ENCODE measurements around the gene TEF.
"Not testable (repeated sequence)": the region's sequence is repeated elsewhere in the genome, so short reads cannot be mapped to it uniquely, and the experiment has no call there.

TEF gene

GRCh38 chr22:41382610-41383009 lies 868 bp downstream of the TEF start:
- Histone ChIP-seq H3K36me3 (ENCODE audit: control insufficient read depth, insufficient read depth, low read length) (peaks cover 4% of the 10 kb centered on the region), H3K27ac (ENCODE audit: low read depth, low read length, severe bottlenecking) (no peak overlapping the region), H3K4me3 (ENCODE audit: extremely low read depth, insufficient read depth, low read length, poor library complexity, severe bottlenecking) (peak overlapping the region; percentile 62), H3K4me1 (ENCODE audit: control insufficient read depth, insufficient read depth, low read length, poor library complexity, severe bottlenecking) (peaks cover 11% of the 10 kb centered on the region), H3K9me3 (ENCODE audit: control insufficient read depth, low read length) (no peaks in the 10 kb centered on the region)
- WGBS, 2 experiments (ENCODE audit: insufficient coverage in 2 of 2), result 39 to 56% methylated on average over 10 to 14 of the region's 19 CpGs

GRCh38 chr22:41383085-41383484 lies 1.3 kb downstream of the TEF start:
- H3K36me3 ChIP-seq (ENCODE audit: control insufficient read depth, insufficient read depth, low read length), result peaks cover 7% of the 10 kb centered on the region
- 88 to 97% methylated on average over 1 to 5 of the region's 5 CpGs for WGBS, 2 experiments (ENCODE audit: insufficient coverage in 2 of 2)
- no peak overlapping the region for H3K4me3 ChIP-seq (ENCODE audit: extremely low read depth, insufficient read depth, low read length, poor library complexity, severe bottlenecking)

GRCh38 chr22:41384128-41384527 lies 2.4 kb downstream of the TEF start:
- Histone ChIP-seq H3K27ac (ENCODE audit: low read depth, low read length, severe bottlenecking) (no peak overlapping the region), H3K9me3 (ENCODE audit: control insufficient read depth, low read length) (no peaks in the 10 kb centered on the region), H3K4me3 (ENCODE audit: extremely low read depth, insufficient read depth, low read length, poor library complexity, severe bottlenecking) (no peak overlapping the region), H3K4me1 (ENCODE audit: control insufficient read depth, insufficient read depth, low read length, poor library complexity, severe bottlenecking) (peaks cover 11% of the 10 kb centered on the region), H3K36me3 (ENCODE audit: control insufficient read depth, insufficient read depth, low read length) (peaks cover 13% of the 10 kb centered on the region)

More at GRCh38 chr22:41383085-41383484, 1.3 kb downstream of the TEF start:
- no peaks in the 10 kb centered on the region for H3K9me3 ChIP-seq (ENCODE audit: control insufficient read depth, low read length)
- H3K27ac ChIP-seq (ENCODE audit: low read depth, low read length, severe bottlenecking), result no peak overlapping the region
- H3K4me1 ChIP-seq (ENCODE audit: control insufficient read depth, insufficient read depth, low read length, poor library complexity, severe bottlenecking), result peaks cover 11% of the 10 kb centered on the region

DNA sequence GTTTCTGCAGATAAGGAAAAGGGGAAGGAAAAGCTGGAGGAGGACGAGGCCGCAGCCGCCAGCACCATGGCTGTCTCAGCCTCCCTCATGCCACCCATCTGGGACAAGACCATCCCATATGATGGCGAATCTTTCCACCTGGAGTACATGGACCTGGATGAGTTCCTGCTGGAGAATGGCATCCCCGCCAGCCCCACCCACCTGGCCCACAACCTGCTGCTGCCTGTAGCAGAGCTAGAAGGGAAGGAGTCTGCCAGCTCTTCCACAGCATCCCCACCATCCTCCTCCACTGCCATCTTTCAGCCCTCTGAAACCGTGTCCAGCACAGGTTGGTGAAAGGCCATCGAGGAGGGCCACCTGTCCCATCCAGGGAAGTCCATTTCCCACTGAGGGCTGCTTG lies 5.6 kb downstream of the TEF start:
- Histone ChIP-seq H3K9me3 (ENCODE audit: control insufficient read depth, low read length) (no peaks in the 10 kb centered on the region), H3K4me3 (ENCODE audit: extremely low read depth, insufficient read depth, low read length, poor library complexity, severe bottlenecking) (no peak overlapping the region), H3K36me3 (ENCODE audit: control insufficient read depth, insufficient read depth, low read length) (peaks cover 20% of the 10 kb centered on the region), H3K27ac (ENCODE audit: low read depth, low read length, severe bottlenecking) (no peak overlapping the region), H3K4me1 (ENCODE audit: control insufficient read depth, insufficient read depth, low read length, poor library complexity, severe bottlenecking) (peaks cover 6% of the 10 kb centered on the region)
- 93 to 97% methylated on average over 2 to 5 of the region's 7 CpGs for WGBS, 2 experiments (ENCODE audit: insufficient coverage in 2 of 2)

DNA sequence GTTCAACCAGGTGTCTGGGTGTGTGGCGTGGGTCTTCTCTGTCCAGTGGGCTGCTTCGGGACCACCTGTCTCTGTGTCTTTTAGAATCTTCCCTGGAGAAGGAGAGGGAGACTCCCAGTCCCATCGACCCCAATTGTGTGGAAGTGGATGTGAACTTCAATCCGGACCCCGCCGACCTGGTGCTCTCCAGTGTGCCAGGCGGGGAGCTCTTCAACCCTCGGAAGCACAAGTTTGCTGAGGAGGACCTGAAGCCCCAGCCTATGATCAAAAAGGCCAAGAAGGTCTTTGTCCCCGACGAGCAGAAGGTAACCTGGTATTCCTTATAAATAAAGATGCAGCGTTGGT lies 12.2 kb downstream of the TEF start:
- no peaks in the 10 kb centered on the region for H3K9me3 ChIP-seq (ENCODE audit: control insufficient read depth, low read length)
- 90 to 91% methylated on average over 9 to 10 of the region's 11 CpGs for WGBS, 2 experiments (ENCODE audit: insufficient coverage in 2 of 2)
- no peak overlapping the region for H3K27ac ChIP-seq (ENCODE audit: low read depth, low read length, severe bottlenecking)
- H3K36me3 ChIP-seq (ENCODE audit: control insufficient read depth, insufficient read depth, low read length), result peaks cover 29% of the 10 kb centered on the region
- no peak overlapping the region for H3K4me3 ChIP-seq (ENCODE audit: extremely low read depth, insufficient read depth, low read length, poor library complexity, severe bottlenecking)
- no peaks in the 10 kb centered on the region for H3K4me1 ChIP-seq (ENCODE audit: control insufficient read depth, insufficient read depth, low read length, poor library complexity, severe bottlenecking)

DNA sequence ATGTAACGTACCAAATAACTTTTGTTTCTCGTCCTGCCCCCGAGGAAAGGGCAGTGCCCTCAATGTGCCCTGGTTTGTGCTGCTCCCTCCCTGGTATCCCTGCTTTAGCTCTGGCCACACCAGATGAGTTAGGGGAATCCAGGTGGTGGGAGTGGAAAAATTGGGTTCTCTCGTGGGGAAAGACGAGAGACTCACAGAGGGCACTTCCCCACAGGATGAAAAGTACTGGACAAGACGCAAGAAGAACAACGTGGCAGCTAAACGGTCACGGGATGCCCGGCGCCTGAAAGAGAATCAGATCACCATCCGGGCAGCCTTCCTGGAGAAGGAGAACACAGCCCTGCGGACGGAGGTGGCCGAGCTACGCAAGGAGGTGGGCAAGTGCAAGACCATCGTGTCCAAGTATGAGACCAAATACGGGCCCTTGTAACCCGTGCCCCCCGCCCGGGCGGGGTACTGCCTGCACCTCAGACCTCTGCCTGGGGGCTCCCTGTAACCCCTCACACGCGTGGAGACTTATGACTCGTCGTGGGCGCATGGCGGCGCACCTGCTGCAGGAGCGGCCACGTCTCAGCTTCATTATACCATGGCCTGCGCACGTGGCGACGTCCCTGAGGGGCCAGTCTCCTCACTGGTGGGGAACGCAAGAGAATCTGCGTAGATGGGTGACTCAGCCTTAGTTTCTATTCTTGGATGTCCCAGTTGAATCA lies 13.9 kb downstream of the TEF start:
- Histone ChIP-seq H3K4me3 (ENCODE audit: extremely low read depth, insufficient read depth, low read length, poor library complexity, severe bottlenecking) (no peak overlapping the region), H3K9me3 (ENCODE audit: control insufficient read depth, low read length) (no peaks in the 10 kb centered on the region), H3K27ac (ENCODE audit: low read depth, low read length, severe bottlenecking) (no peak overlapping the region), H3K36me3 (ENCODE audit: control insufficient read depth, insufficient read depth, low read length) (peaks cover 24% of the 10 kb centered on the region), H3K4me1 (ENCODE audit: control insufficient read depth, insufficient read depth, low read length, poor library complexity, severe bottlenecking) (no peaks in the 10 kb centered on the region)
- WGBS, 2 experiments (ENCODE audit: insufficient coverage in 2 of 2), result 97% methylated on average over 32 to 37 of the region's 37 CpGs

DNA sequence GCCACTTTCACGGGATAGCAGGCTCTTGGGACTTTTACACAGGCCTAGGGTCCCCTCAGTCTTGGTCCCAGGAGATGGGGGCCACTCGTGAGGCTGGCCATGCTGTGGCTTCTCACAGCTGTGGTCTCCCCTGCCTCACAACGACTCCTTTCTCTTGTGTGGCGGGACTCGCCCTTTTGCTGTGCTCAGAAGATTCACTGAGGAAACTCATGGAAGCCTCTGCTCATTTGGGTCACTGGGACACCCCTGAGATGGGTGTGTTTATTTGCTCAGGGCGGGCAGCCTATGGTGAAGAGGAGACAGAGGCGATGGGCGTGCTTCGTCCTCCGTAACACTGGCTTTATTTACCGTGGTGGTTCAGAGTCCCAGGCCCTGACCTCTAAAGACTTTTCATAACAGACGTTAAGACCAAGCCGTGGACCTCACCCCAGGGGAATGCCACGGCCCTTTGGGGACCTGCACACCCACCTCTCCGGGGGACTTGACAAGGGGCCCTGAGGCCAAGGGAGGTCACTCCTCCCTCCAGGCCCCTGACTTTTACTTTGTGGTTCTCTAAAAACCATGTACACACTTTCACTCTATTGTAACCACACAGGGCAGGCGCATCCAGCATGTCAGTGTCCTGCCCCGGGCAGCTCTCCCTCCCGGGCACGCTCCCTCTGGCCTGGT lies 15.5 kb downstream of the TEF start:
- H3K4me1 ChIP-seq (ENCODE audit: control insufficient read depth, insufficient read depth, low read length, poor library complexity, severe bottlenecking), result no peaks in the 10 kb centered on the region
- no peak overlapping the region for H3K4me3 ChIP-seq (ENCODE audit: extremely low read depth, insufficient read depth, low read length, poor library complexity, severe bottlenecking)
- no peak overlapping the region for H3K27ac ChIP-seq (ENCODE audit: low read depth, low read length, severe bottlenecking)
- WGBS, 2 experiments (ENCODE audit: insufficient coverage in 2 of 2), result 90 to 98% methylated on average over 11 to 15 of the region's 19 CpGs
- H3K9me3 ChIP-seq (ENCODE audit: control insufficient read depth, low read length), result no peaks in the 10 kb centered on the region
- peaks cover 21% of the 10 kb centered on the region for H3K36me3 ChIP-seq (ENCODE audit: control insufficient read depth, insufficient read depth, low read length)

DNA sequence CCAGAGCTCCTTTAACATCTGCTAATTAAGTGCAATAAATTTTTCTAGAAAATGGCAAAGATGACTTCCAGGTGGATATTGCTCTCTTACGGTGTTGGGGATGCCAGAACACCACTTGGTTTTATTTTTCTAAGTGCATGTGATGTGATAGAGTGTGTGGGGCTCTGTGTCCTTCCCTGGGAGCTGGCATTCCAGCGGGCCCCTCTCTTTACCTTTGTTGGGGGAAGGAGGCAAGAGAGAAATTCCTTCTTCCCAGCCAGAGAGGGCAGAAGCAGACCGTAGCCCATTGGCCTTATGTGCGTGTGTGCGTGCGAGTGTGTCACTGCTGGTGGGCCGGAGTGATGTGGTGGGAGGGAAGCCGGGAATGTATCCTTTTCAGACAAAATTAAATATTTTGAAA lies 17.2 kb downstream of the TEF start:
- no peak overlapping the region for H3K4me3 ChIP-seq (ENCODE audit: extremely low read depth, insufficient read depth, low read length, poor library complexity, severe bottlenecking)
- peaks cover 19% of the 10 kb centered on the region for H3K36me3 ChIP-seq (ENCODE audit: control insufficient read depth, insufficient read depth, low read length)
- 69 to 95% methylated on average over 2 to 4 of the region's 8 CpGs for WGBS, 2 experiments (ENCODE audit: insufficient coverage in 2 of 2)
- no peak overlapping the region for H3K27ac ChIP-seq (ENCODE audit: low read depth, low read length, severe bottlenecking)
- H3K9me3 ChIP-seq (ENCODE audit: control insufficient read depth, low read length), result no peaks in the 10 kb centered on the region
- no peaks in the 10 kb centered on the region for H3K4me1 ChIP-seq (ENCODE audit: control insufficient read depth, insufficient read depth, low read length, poor library complexity, severe bottlenecking)

- Histone ChIP-seq H3K36me3 (ENCODE audit: control insufficient read depth, insufficient read depth, low read length) (no peaks in the 10 kb centered on the region), H3K27ac (ENCODE audit: low read depth, low read length, severe bottlenecking) (no peak overlapping the region)
- 88 to 89% methylated on average over 15 of the region's 16 CpGs for WGBS, 2 experiments (ENCODE audit: insufficient coverage in 2 of 2)
Observed at GRCh38 chr22:41401781-41402648, 20.3 kb downstream of the TEF start.

DNA sequence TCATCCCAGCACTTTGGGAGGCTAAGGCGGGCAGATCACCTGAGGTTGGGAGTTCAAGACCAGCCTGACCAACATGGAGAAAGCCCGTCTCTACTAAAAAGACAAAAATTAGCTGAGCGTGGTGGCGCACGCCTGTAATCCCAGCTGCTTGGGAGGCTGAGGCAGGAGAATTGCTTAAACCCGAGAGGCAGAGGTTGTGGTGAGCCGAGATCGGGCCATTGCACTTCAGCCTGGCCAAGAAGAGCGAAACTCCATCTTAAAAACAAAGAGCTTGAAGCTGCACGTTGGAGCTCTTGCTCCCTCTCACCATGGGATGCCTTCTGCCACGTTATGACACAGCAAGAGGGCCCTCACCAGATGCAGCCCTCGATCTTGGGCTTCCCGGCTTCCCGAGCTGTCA lies 21.1 kb downstream of the TEF start:
- H3K9me3 ChIP-seq (ENCODE audit: control insufficient read depth, low read length); H3K36me3 ChIP-seq (ENCODE audit: control insufficient read depth, insufficient read depth, low read length); H3K4me1 ChIP-seq (ENCODE audit: control insufficient read depth, insufficient read depth, low read length, poor library complexity, severe bottlenecking); H3K4me3 ChIP-seq (ENCODE audit: extremely low read depth, insufficient read depth, low read length, poor library complexity, severe bottlenecking); H3K27ac ChIP-seq (ENCODE audit: low read depth, low read length, severe bottlenecking): not testable (repeated sequence)
- 91 to 96% methylated on average over 10 to 14 of the region's 14 CpGs for WGBS, 2 experiments (ENCODE audit: insufficient coverage in 2 of 2)

More at GRCh38 chr22:41401781-41402648, 20.3 kb downstream of the TEF start:
- no peaks in the 10 kb centered on the region for H3K4me1 ChIP-seq (ENCODE audit: control insufficient read depth, insufficient read depth, low read length, poor library complexity, severe bottlenecking)
- H3K4me3 ChIP-seq (ENCODE audit: extremely low read depth, insufficient read depth, low read length, poor library complexity, severe bottlenecking), result no peak overlapping the region
- no peaks in the 10 kb centered on the region for H3K9me3 ChIP-seq (ENCODE audit: control insufficient read depth, low read length)

All from mesodermal cell (in vitro differentiated cells).